22Rv1 (cell line): Measurements from ENCODE around the gene NBAS.

Source experiments
- H3K27ac ChIP-seq: fragments of 450-650 bp; 2 replicates; pipeline ENCODE4 v1.5.1; 2017
- ZFX ChIP-seq: fragments of 450-650 bp; IDR thresholded peaks from 2 replicates; pipeline ENCODE4 v1.6.1; 2017; ENCODE audit warnings: antibody characterized with exemption, borderline replicate concordance
- TF ChIP-seq, protein P1 (sequence below): fragments of 450-650 bp; IDR thresholded peaks from 2 replicates; pipeline ENCODE4 v1.5.1; 2017; ENCODE audit warnings: mild to moderate bottlenecking

NBAS gene

DNA sequence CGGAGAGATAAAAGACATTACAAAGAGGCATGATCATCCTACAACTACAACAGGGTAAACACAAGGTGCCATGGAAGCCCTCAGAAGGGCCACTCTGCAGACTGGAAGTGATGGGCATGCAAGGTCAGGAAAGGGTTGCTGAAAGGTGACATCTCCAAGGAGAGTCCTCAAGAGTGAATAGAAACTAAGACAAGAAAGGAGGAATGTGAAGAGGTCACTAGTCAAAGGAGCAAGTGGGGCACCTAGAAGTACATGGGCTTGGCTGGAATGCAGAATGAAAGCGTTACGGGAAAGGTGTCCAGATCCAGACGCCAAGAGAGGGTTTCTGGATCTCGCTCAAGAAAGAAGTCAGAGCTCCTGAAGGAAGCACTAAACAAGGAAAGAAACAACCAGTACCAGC, 314.3 kb downstream of the NBAS start:
- H3K27ac ChIP-seq: no peak overlapping the region
- TF ChIP-seq, protein P1, sequence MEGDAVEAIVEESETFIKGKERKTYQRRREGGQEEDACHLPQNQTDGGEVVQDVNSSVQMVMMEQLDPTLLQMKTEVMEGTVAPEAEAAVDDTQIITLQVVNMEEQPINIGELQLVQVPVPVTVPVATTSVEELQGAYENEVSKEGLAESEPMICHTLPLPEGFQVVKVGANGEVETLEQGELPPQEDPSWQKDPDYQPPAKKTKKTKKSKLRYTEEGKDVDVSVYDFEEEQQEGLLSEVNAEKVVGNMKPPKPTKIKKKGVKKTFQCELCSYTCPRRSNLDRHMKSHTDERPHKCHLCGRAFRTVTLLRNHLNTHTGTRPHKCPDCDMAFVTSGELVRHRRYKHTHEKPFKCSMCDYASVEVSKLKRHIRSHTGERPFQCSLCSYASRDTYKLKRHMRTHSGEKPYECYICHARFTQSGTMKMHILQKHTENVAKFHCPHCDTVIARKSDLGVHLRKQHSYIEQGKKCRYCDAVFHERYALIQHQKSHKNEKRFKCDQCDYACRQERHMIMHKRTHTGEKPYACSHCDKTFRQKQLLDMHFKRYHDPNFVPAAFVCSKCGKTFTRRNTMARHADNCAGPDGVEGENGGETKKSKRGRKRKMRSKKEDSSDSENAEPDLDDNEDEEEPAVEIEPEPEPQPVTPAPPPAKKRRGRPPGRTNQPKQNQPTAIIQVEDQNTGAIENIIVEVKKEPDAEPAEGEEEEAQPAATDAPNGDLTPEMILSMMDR: no peak
- no peak for TF ChIP-seq ZFX

DNA sequence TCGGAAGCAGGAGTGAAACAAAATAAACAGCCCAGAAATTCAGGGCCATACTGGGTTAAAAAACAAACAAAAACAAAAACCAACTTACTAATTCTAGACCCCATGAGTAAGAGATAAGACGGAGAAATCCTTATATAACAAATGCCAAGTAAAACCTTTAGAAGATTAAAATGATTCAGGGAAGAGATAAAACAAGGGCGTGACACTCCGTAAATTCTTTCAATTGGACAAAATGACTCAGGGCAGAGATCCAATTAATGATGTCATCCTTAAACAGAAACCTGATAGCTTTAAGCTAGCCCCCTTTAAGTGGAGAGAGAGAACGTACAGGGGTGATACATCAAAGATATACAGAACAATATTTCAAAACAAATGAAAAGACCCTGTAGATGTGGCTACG, 317.4 kb downstream of the NBAS start:
- H3K27ac ChIP-seq: no peak overlapping the region
- TF ChIP-seq, protein P1: no peak
- no peak for TF ChIP-seq ZFX

DNA sequence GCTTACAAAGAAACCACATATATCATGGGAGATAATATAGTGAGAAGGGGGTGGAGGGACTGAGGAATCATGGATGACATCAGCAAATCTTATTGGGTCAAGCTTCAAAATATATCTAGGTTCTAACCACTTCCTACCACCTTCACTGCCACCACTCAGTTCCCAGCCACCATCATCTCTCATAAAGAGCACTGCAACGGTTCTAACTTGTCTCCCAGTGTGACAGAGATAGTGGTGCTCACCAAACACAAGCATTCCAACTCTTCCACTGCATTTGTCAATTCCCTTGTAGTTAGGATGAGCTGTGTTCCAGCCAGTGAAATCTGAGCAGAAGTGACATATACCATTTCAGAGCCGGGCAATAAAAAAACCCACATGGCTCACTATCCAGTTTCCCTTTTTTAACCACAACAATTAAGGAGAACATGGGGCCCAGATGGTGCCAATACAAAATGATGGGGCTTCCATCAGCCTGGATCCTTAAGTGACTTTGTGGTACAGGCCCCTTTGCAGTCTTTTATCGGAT, 318.1 kb downstream of the NBAS start:
- H3K27ac ChIP-seq: no peak overlapping the region
- no peak for TF ChIP-seq ZFX
- TF ChIP-seq, protein P1: no peak

DNA sequence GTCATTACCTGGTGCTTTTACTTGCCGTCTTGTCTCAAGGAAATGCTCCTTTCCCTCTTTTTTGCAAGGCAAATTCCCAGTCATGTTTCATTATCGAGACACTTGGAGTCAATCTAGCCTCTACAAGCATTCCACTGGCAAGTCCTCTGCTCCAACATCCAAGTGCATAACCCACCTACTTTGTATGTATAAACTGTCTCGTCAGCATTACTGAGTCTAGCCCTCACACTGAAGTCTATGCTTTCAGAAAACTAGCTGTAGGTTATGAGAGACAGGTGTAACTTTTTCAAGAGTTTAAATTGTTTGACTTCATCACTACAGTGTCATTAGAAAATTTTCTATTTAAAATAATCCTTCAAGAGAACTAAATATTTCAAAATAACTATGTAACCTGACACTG, 319.2 kb downstream of the NBAS start:
- no peak overlapping the region for H3K27ac ChIP-seq
- no peak for TF ChIP-seq ZFX
- TF ChIP-seq, protein P1: no peak

DNA sequence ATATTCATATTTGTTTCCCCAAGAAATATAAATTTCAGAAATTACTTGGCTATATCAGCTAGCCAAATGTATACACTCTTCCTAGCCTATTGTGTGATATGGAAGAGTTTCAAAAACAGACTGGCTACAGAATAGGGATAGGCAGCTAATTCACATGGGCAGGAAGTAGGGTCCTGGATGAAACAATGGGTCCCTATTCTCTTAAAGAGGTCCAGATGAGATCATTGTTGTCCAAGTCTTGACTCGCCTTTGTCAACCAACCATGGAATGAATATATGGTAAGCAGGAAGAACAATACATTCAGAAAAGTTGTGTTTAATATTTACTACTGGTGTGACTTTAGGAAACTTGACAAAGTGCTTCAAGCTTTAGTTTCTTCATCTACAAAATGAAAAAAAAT, 319.9 kb downstream of the NBAS start:
- TF ChIP-seq ZFX: no peak
- TF ChIP-seq, protein P1: no peak
- no peak overlapping the region for H3K27ac ChIP-seq

DNA sequence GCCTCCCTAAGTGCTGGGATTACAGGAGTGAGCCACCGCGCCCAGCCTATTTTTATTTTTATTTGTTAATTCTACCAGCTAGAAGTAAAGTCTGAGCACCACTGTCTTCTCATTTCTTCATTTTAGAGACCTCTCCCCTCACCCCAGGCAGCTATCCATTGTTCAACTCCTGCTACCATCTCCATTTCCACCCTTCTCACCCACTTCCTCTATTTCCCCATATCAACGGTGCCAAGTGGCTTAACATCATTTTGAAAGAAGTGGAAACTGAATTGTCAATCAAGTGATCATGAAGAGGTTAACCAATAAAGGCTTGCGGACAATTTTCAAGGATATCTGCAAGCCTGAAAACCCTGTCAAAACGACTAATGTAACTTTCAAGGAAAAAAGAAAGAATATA, 323.1 kb downstream of the NBAS start:
- TF ChIP-seq, protein P1: no peak
- no peak for TF ChIP-seq ZFX
- no peak overlapping the region for H3K27ac ChIP-seq

DNA sequence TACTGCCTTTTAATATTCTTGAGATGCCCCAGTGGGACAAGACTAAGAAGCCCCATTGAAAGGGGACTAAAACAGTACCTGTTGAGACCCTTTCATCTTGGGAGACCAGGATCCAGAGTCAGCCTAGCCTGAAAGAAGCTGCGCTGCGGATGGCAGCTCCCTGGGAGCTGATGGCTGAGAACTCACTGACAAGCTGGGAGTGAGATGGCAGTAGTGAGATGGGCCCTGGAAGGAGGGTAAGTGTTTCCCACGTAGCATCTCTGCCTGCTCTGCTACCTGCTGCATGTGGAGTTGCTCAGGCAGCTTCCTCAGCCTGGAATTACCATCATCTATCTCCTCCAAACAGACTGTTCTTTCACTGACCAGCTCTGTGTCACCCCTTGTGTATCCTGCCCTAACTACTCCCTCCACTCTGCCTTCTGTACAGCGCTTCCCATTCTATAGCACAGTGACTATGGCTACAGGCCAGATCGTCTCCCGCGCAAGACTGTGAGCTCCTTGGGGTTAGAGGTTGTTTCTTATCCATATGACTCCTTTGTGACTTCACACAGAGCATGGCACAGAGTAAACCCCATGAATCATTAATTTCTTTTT, 330.4 kb downstream of the NBAS start:
- no peak overlapping the region for H3K27ac ChIP-seq
- TF ChIP-seq ZFX: no peak
- TF ChIP-seq, protein P1: no peak
